ENCODE data around the gene DNAJB6. TPM values are rescaled to one million over a fixed set of nuclear protein-coding genes. Genes with fewer than 3 reads are reported as not detected.

The DNAJB6 gene
- total RNA-seq, 1 experiment from 2014 or later = 97.4 TPM

- no peak for DNase-seq (ENCODE audit: low read depth)
These were observed 91.2 kb downstream of the DNAJB6 start for GRCh38 chr7:157427811-157428553.

GRCh38 chr7:157428554-157428945, 91.7 kb downstream of the DNAJB6 start:
- no peak for DNase-seq (ENCODE audit: low read depth)

GRCh38 chr7:157429001-157429679, 92.3 kb downstream of the DNAJB6 start:
- DNase-seq (ENCODE audit: low read depth) = no peak

- no peak for DNase-seq (ENCODE audit: low read depth)
These were observed 92.9 kb downstream of the DNAJB6 start for GRCh38 chr7:157429680-157430224.

- no peak for DNase-seq (ENCODE audit: low read depth)
These were observed 93.9 kb downstream of the DNAJB6 start for GRCh38 chr7:157430721-157431120.

- peak; percentile 26 for DNase-seq (ENCODE audit: low read depth)
These were observed 94.6 kb downstream of the DNAJB6 start for GRCh38 chr7:157431173-157431950.

- no peak for DNase-seq (ENCODE audit: low read depth)
These were observed 95.2 kb downstream of the DNAJB6 start for GRCh38 chr7:157431951-157432540.

- DNase-seq (ENCODE audit: low read depth) = peak; percentile 75
These were observed 95.7 kb downstream of the DNAJB6 start for GRCh38 chr7:157432541-157432956.

- DNase-seq (ENCODE audit: low read depth) = peak; percentile 32
These were observed 96.3 kb downstream of the DNAJB6 start for GRCh38 chr7:157432957-157433576.

- no peak for DNase-seq (ENCODE audit: low read depth)
These were observed 96.8 kb downstream of the DNAJB6 start for GRCh38 chr7:157433628-157434027.

- DNase-seq (ENCODE audit: low read depth) = no peak
These were observed 97.4 kb downstream of the DNAJB6 start for GRCh38 chr7:157434231-157434630.

GRCh38 chr7:157434701-157435100, 97.9 kb downstream of the DNAJB6 start:
- peak; percentile 20 for DNase-seq (ENCODE audit: low read depth)

GRCh38 chr7:157436076-157436475, 99.3 kb downstream of the DNAJB6 start:
- DNase-seq (ENCODE audit: low read depth) = no peak

GRCh38 chr7:157436763-157437480, 100.1 kb downstream of the DNAJB6 start:
- no peak for DNase-seq (ENCODE audit: low read depth)

GRCh38 chr7:157437519-157438061, 100.8 kb downstream of the DNAJB6 start:
- no peak for DNase-seq (ENCODE audit: low read depth)

GRCh38 chr7:157438121-157439025, 101.6 kb downstream of the DNAJB6 start:
- peak; percentile 55 for DNase-seq (ENCODE audit: low read depth)

- DNase-seq (ENCODE audit: low read depth) = no peak
These were observed 102.3 kb downstream of the DNAJB6 start for GRCh38 chr7:157439149-157439548.

GRCh38 chr7:157439761-157440160, 103.0 kb downstream of the DNAJB6 start:
- DNase-seq (ENCODE audit: low read depth) = no peak

- no peak for DNase-seq (ENCODE audit: low read depth)
These were observed 103.7 kb downstream of the DNAJB6 start for GRCh38 chr7:157440346-157441022.
